PC-9 (cell line): ENCODE data around the gene CGN.

Source experiments
- EZH2 ChIP-seq: fragments of 200-600 bp; sonication (generic); IDR thresholded peaks from 2 replicates; pipeline ENCODE4 v1.8.0; 2017; ENCODE audit warnings: antibody characterized with exemption, low read depth
- TF ChIP-seq, protein P1 (sequence below): fragments of 200-600 bp; sonication (generic); conservative IDR thresholded peaks from 2 replicates; pipeline ENCODE4 v1.6.1; 2017; ENCODE audit warnings: mixed run types, antibody characterized with exemption, mild to moderate bottlenecking, moderate library complexity

DNA sequence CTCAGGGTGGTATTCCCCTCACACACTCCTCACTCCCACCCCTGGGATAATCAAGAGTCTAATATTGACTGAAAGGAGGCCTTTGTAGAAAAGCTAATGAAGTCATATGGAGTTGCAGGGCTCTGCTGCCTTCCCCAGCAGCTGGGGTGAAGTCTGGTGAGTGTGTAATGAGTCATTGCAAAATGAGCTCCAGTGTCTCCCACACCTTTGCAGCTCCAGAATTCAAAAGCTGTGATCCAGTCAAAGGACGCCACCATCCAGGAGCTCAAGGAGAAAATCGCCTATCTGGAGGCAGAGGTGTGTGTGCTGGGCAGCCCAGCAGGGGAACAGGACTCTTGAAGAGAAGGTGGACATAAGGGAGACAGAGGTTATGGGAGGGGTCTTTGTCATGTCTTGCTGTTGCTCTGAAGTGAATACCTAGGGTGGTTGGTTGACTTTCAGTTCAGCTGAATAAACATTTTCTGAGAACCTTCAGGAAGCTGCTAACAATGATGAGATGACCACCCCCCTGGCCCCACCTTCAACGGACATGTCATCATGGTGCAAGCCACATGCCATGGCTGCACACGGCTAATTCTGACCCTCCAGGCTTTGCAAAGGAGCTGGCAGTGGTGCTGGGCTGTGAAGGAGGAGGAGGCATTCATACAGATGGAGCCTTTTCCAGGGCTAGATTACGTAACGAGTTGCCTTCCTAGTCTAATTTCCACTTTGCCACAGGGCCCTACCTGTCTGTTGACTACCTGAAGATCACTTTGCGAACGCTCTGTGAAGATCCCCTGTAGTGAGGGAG is 68.4 kb downstream of the CGN start:
- TF ChIP-seq, protein P1, sequence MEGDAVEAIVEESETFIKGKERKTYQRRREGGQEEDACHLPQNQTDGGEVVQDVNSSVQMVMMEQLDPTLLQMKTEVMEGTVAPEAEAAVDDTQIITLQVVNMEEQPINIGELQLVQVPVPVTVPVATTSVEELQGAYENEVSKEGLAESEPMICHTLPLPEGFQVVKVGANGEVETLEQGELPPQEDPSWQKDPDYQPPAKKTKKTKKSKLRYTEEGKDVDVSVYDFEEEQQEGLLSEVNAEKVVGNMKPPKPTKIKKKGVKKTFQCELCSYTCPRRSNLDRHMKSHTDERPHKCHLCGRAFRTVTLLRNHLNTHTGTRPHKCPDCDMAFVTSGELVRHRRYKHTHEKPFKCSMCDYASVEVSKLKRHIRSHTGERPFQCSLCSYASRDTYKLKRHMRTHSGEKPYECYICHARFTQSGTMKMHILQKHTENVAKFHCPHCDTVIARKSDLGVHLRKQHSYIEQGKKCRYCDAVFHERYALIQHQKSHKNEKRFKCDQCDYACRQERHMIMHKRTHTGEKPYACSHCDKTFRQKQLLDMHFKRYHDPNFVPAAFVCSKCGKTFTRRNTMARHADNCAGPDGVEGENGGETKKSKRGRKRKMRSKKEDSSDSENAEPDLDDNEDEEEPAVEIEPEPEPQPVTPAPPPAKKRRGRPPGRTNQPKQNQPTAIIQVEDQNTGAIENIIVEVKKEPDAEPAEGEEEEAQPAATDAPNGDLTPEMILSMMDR, result no peak
- no peak for TF ChIP-seq EZH2
